ENCODE measurements around the gene RGS11. TPM values are rescaled to one million over a fixed set of nuclear protein-coding genes. Genes with fewer than 3 reads are reported as not detected.

Gene RGS11
- total and polyA plus RNA-seq, 12 donors, result 1.9 to 36.4 (median 12.5) TPM

GRCh38 chr16:253833-254232, 21.9 kb downstream of the RGS11 start:
- Histone ChIP-seq H3K27me3 (no peaks in the 10 kb centered on the region), H3K9me3 (no peaks in the 10 kb centered on the region), H3K36me3 (peaks cover 0 to 91% (median 13%) of the 10 kb centered on the region in 9 donors), H3K27ac (peak overlapping the region in 1 of 10 donors; percentile 2), H3K4me3 (no peak overlapping the region), H3K4me1 (peaks cover 0 to 22% (median 7%) of the 10 kb centered on the region in 9 donors)
- 82 to 85% methylated on average over 6 of the region's 6 CpGs for WGBS, 2 donors
- DNase-seq (no peak), ATAC-seq (peak in 1 of 8 donors; percentile 27)
- TF ChIP-seq CTCF (IDR thresholded peaks at IDR 0.05), result no peak
- intact Hi-C loops (cut with DNase I), result no loop called here

GRCh38 chr16:252366-253337, 23.1 kb downstream of the RGS11 start:
- H3K9me3 ChIP-seq, result no peaks in the 10 kb centered on the region
- intact Hi-C loops (cut with DNase I), result no loop called here
- peak overlapping the region; percentile 2 to 77 (median 63) for H3K27ac ChIP-seq
- peak overlapping the region in 6 of 10 donors; percentile 15 to 36 (median 26) for H3K4me3 ChIP-seq
- no peak for DNase-seq
- H3K27me3 ChIP-seq, result no peaks in the 10 kb centered on the region
- peaks cover 0 to 93% (median 13%) of the 10 kb centered on the region in 9 donors for H3K36me3 ChIP-seq
- ATAC-seq, result peak in 6 of 8 donors; percentile 46 to 85 (median 69)
- no peak for TF ChIP-seq CTCF (IDR thresholded peaks at IDR 0.05)
- WGBS, 2 donors, result 53 to 56% methylated on average over 30 of the region's 30 CpGs
- H3K4me1 ChIP-seq, result peaks cover 0 to 22% (median 7%) of the 10 kb centered on the region in 9 donors

- ATAC-seq (peak in 1 of 8 donors; percentile 28), DNase-seq (no peak)
- WGBS, 2 donors, result 88 to 93% methylated on average over 12 of the region's 12 CpGs
- Histone ChIP-seq H3K4me3 (no peak overlapping the region), H3K4me1 (peaks cover 0 to 22% (median 7%) of the 10 kb centered on the region in 9 donors), H3K27me3 (no peaks in the 10 kb centered on the region), H3K9me3 (no peaks in the 10 kb centered on the region), H3K27ac (no peak overlapping the region), H3K36me3 (peaks cover 0 to 67% (median 3%) of the 10 kb centered on the region in 9 donors)
- no peak for TF ChIP-seq CTCF (IDR thresholded peaks at IDR 0.05)
- intact Hi-C loops (cut with DNase I), result no loop called here
Measured at GRCh38 chr16:249431-249830, 26.3 kb downstream of the RGS11 start.

- intact Hi-C loops (cut with DNase I), result no loop called here
- DNase-seq (no peak), ATAC-seq (no peak)
- H3K27ac ChIP-seq, result no peak overlapping the region
- WGBS, 2 donors, result 96% methylated on average over 12 of the region's 12 CpGs
- peaks cover 0 to 25% (median 6%) of the 10 kb centered on the region in 9 donors for H3K4me1 ChIP-seq
- no peak for TF ChIP-seq CTCF (IDR thresholded peaks at IDR 0.05)
- no peaks in the 10 kb centered on the region for H3K9me3 ChIP-seq
- no peak overlapping the region for H3K4me3 ChIP-seq
- H3K27me3 ChIP-seq, result no peaks in the 10 kb centered on the region
- H3K36me3 ChIP-seq, result peaks cover 0 to 44% (median 3%) of the 10 kb centered on the region in 9 donors
Measured at GRCh38 chr16:247027-247426, 28.7 kb downstream of the RGS11 start.
